GM23248 (cell line): ENCODE measurements around the gene KCNS3. TPM values are rescaled to one million over a fixed set of nuclear protein-coding genes. Genes with fewer than 3 reads are reported as not detected.
A peak's percentile ranks its signal among the peaks of the same experiment; 100 is the strongest.

ENCODE experiments used
- DNase-seq: peaks from one replicate; pipeline ENCODE4 v3.0.0-alpha.2; 2015
- H2AFZ ChIP-seq: fragments of 200-600 bp; sonication (generic); 2 replicates; pipeline ENCODE4 v1.6.1; 2016; ENCODE audit warnings: antibody characterized with exemption
- H3F3A ChIP-seq: fragments of 200-600 bp; sonication (generic); 2 replicates; pipeline ENCODE4 v1.6.1; 2016; ENCODE audit warnings: mild to moderate bottlenecking, antibody characterized with exemption, mixed run types; ENCODE audit not compliant: insufficient read depth
- H3K27ac ChIP-seq: fragments of 200-600 bp; sonication (generic); 2 replicates; pipeline ENCODE4 v1.5.1; 2016; ENCODE audit warnings: mild to moderate bottlenecking
- H3K27me3 ChIP-seq: fragments of 200-600 bp; sonication (generic); replicated peaks from 2 replicates; pipeline ENCODE4 v1.6.1; 2016; ENCODE audit warnings: mild to moderate bottlenecking; ENCODE audit not compliant: insufficient read depth
- H3K36me3 ChIP-seq: fragments of 200-600 bp; sonication (generic); 2 replicates; pipeline ENCODE4 v1.6.1; 2016; ENCODE audit warnings: low read depth, mild to moderate bottlenecking
- H3K4me1 ChIP-seq: fragments of 200-600 bp; sonication (generic); 2 replicates; pipeline ENCODE4 v1.6.1; 2016; ENCODE audit warnings: mild to moderate bottlenecking; ENCODE audit not compliant: insufficient read depth
- H3K4me2 ChIP-seq: fragments of 200-600 bp; sonication (generic); one replicate; pipeline ENCODE4 v1.6.1; 2016; ENCODE audit warnings: mild to moderate bottlenecking; ENCODE audit not compliant: unreplicated experiment
- H3K4me3 ChIP-seq: fragments of 200-600 bp; sonication (generic); 2 replicates; pipeline ENCODE4 v1.5.1; 2016; ENCODE audit warnings: mild to moderate bottlenecking
- H3K79me2 ChIP-seq: fragments of 200-600 bp; sonication (generic); 2 replicates; pipeline ENCODE4 v1.6.1; 2016; ENCODE audit warnings: mild to moderate bottlenecking; ENCODE audit not compliant: insufficient read depth
- H3K9ac ChIP-seq: fragments of 200-600 bp; sonication (generic); 2 replicates; pipeline ENCODE4 v1.6.1; 2016; ENCODE audit warnings: mild to moderate bottlenecking
- H3K9me2 ChIP-seq: fragments of 200-600 bp; sonication (generic); 2 replicates; pipeline ENCODE4 v1.6.1; 2016; ENCODE audit warnings: mixed run types, mild to moderate bottlenecking, moderate library complexity; ENCODE audit not compliant: insufficient read depth
- H3K9me3 ChIP-seq: fragments of 200-600 bp; sonication (generic); one replicate; pipeline ENCODE4 v1.6.1; 2017; ENCODE audit warnings: low read depth
- H4K20me1 ChIP-seq: fragments of 200-600 bp; sonication (generic); 2 replicates; pipeline ENCODE4 v1.6.0; 2016; ENCODE audit not compliant: insufficient read depth
- EZH2 ChIP-seq: fragments of 200-600 bp; sonication (generic); IDR thresholded peaks from 2 replicates; pipeline ENCODE4 v1.6.1; 2018; ENCODE audit warnings: antibody characterized with exemption, mild to moderate bottlenecking; ENCODE audit not compliant: insufficient read depth, poor library complexity, severe bottlenecking
- EZH2phosphoT487 ChIP-seq: fragments of 200-600 bp; sonication (generic); IDR thresholded peaks from 2 replicates; pipeline ENCODE4 v1.6.1; 2018; ENCODE audit warnings: antibody characterized with exemption, moderate library complexity, mild to moderate bottlenecking, low read depth; ENCODE audit not compliant: insufficient read depth
- WGBS, 2 experiments: methylation state at CpG; one replicate each; pipeline ENCODE4 v1.1.6; 2015 to 2017; ENCODE audit warnings: low lambda C conversion rate in 2 of 2, low coverage in 1 of 2; ENCODE audit errors: missing lambda C conversion rate in 2 of 2; 5-methylcytosine and 5-hydroxymethylcytosine counted together
- in situ Hi-C: fragments of 300-500 bp; cut with MboI; formaldehyde crosslinking; loops from 2 replicates; pipeline ENCODE4 v1.15.0; 2020
- polyA plus RNA-seq: library from polyadenylated mRNA; unstranded; fragments of >200 nt; fragmentation: Nextera tagmentation; extraction: Ambion mirVana; gene quantifications from 2 replicates; pipeline ENCODE4 v1.2.1, GENCODE V29; 2016
- total RNA-seq: library from RNA; depleted of rRNA; stranded (reverse); fragments of >200 nt; shearing (Covaris generic); gene quantifications from 2 replicates; pipeline ENCODE4 v1.2.3, GENCODE V29; 2014; rRNA removed

The KCNS3 gene
- total and polyA plus RNA-seq, 2 experiments from 2014 or later: 2.5 to 2.7 TPM

- peak overlapping the region; percentile 29 for H3K4me3 ChIP-seq
- H3K9ac ChIP-seq: peak overlapping the region; percentile 58
- H3K79me2 ChIP-seq: no peaks in the 10 kb centered on the region
- no peaks in the 10 kb centered on the region for H3K9me2 ChIP-seq
- H3K27ac ChIP-seq: peak overlapping the region; percentile 89
- no peaks in the 10 kb centered on the region for H3K9me3 ChIP-seq
- DNase-seq: peak; percentile 97
- H3K4me1 ChIP-seq: peaks cover 44% of the 10 kb centered on the region
- no peaks in the 10 kb centered on the region for H3K36me3 ChIP-seq
- no peaks in the 10 kb centered on the region for H4K20me1 ChIP-seq
- in situ Hi-C loops: no loop called here
- peak overlapping the region; percentile 61 for H3K4me2 ChIP-seq
- no peaks in the 10 kb centered on the region for H3K27me3 ChIP-seq
- peaks cover 44% of the 10 kb centered on the region for H3F3A ChIP-seq
- peak; percentile 94; the same call in 1 of the 2 replicates for TF ChIP-seq EZH2phosphoT487
- TF ChIP-seq EZH2: no peak
- 1 to 5% methylated on average over 6 of the region's 6 CpGs for WGBS, 2 experiments
- peak overlapping the region; percentile 18 for H2AFZ ChIP-seq
These were observed 98.6 kb downstream of the KCNS3 start for GRCh38 chr2:17976871-17977746.

GRCh38 chr2:17979707-17980106, 101.2 kb downstream of the KCNS3 start:
- TF ChIP-seq EZH2phosphoT487 (no peak), EZH2 (no peak)
- peak; percentile 89 for DNase-seq
- Histone ChIP-seq H3K4me2 (peak overlapping the region; percentile 55), H3K4me3 (no peak overlapping the region), H2AFZ (no peak overlapping the region), H3K9ac (no peak overlapping the region), H4K20me1 (no peaks in the 10 kb centered on the region), H3K27me3 (no peaks in the 10 kb centered on the region), H3K79me2 (no peaks in the 10 kb centered on the region), H3K27ac (peak overlapping the region; percentile 60), H3F3A (peaks cover 44% of the 10 kb centered on the region), H3K4me1 (peaks cover 44% of the 10 kb centered on the region), H3K9me2 (no peaks in the 10 kb centered on the region), H3K9me3 (no peaks in the 10 kb centered on the region), H3K36me3 (no peaks in the 10 kb centered on the region)
- in situ Hi-C loops: no loop called here

- H3K9me3 ChIP-seq: no peaks in the 10 kb centered on the region
- no peaks in the 10 kb centered on the region for H3K79me2 ChIP-seq
- no peaks in the 10 kb centered on the region for H3K27me3 ChIP-seq
- no peaks in the 10 kb centered on the region for H3K36me3 ChIP-seq
- TF ChIP-seq EZH2: no peak
- TF ChIP-seq EZH2phosphoT487: no peak
- no peak overlapping the region for H3K9ac ChIP-seq
- DNase-seq: no peak
- WGBS, 2 experiments: 98% methylated on average over 3 of the region's 3 CpGs
- no peaks in the 10 kb centered on the region for H3K9me2 ChIP-seq
- H3K4me3 ChIP-seq: no peak overlapping the region
- peaks cover 31% of the 10 kb centered on the region for H3F3A ChIP-seq
- H3K27ac ChIP-seq: no peak overlapping the region
- H3K4me1 ChIP-seq: peaks cover 36% of the 10 kb centered on the region
- no peak overlapping the region for H3K4me2 ChIP-seq
- no peak overlapping the region for H2AFZ ChIP-seq
- no peaks in the 10 kb centered on the region for H4K20me1 ChIP-seq
- in situ Hi-C loops: no loop called here
These were observed 103.5 kb downstream of the KCNS3 start for GRCh38 chr2:17981936-17982335.

Other genes starting within 250 kb of the KCNS3 start
- 21.4 and 22.0 TPM in 2 replicates for gene SMC6, start 124.9 kb upstream of the KCNS3 start, total RNA-seq
- 18.8 and 20.9 TPM in 2 replicates for gene SMC6, start 124.9 kb upstream of the KCNS3 start, polyA plus RNA-seq
- 8.1 and 10.2 TPM in 2 replicates for gene GEN1, start 124.5 kb upstream of the KCNS3 start, total RNA-seq
- gene GEN1, start 124.5 kb upstream of the KCNS3 start, polyA plus RNA-seq: 3.9 and 4.5 TPM in 2 replicates
- not detected in 2 replicates for gene MSGN1, start 62.2 kb upstream of the KCNS3 start, total RNA-seq
- gene MSGN1, start 62.2 kb upstream of the KCNS3 start, polyA plus RNA-seq: not detected in 2 replicates